HepG2 (cell line): ENCODE results near the gene CLCN2. TPM values are rescaled to one million over a fixed set of nuclear protein-coding genes. Genes with fewer than 3 reads are reported as not detected.
A peak's percentile ranks its signal among the peaks of the same experiment; 100 is the strongest.

ENCODE experiments used
- ATAC-seq: fragments of 200-7000 bp; cut with Tn5 transposase; 3 replicates; pipeline ENCODE4 v1.9.1; 2020; ENCODE audit warnings: mild to moderate bottlenecking, moderate library complexity
- BruUV-seq: library from RNA; stranded (reverse); fragments of 400-500 nt; replicated peaks from 2 replicates; lab custom pipeline; 2021; lab: Mats Ljungman, UMichigan
- CTCF ChIA-PET: fragments of 300-600 bp; formaldehyde crosslinking; extraction: SDS; loops from one replicate; lab custom pipeline; 2021; ENCODE audit warnings: low total read pairs, inconsistent platforms, low intra/inter-chr PET ratio; lab: Yijun Ruan, JAX
- POLR2A ChIA-PET: fragments of 350-600 bp; sonication (Branson Sonifier 250); formaldehyde crosslinking; loops from one replicate; lab custom pipeline; 2020; ENCODE audit warnings: antibody characterized with exemption, inconsistent platforms; lab: Yijun Ruan, JAX
- DNase-seq: peaks from one replicate; pipeline ENCODE4 v3.0.0-alpha.2; 2015; ENCODE audit warnings: low spot score
- FAIRE-seq: peaks from 3 replicates; lab custom pipeline; 2011; peaks lifted over from hg19 to GRCh38; lab: Jason Lieb, UNC
- H2AFZ ChIP-seq: one replicate; pipeline ENCODE4 v1.6.1; 2011; ENCODE audit warnings: low read length, inconsistent platforms
- H3K27ac ChIP-seq: fragments of 300-600 bp; 3 replicates; pipeline ENCODE4 v1.8.0; 2011; ENCODE audit warnings: mixed run types, mild to moderate bottlenecking, mixed read lengths, low read length, inconsistent platforms; ENCODE audit not compliant: insufficient read depth; ENCODE audit errors: extremely low read length
- H3K27me3 ChIP-seq, 2 experiments: fragments of 200-600 bp in 1 of 2; 2 replicates in 1 of 2; 3 replicates in 1 of 2; pipeline versions ENCODE4 v1.6.0 to v1.8.0; 2011; ENCODE audit warnings: low read length in 2 of 2, mild to moderate bottlenecking in 2 of 2, moderate library complexity in 2 of 2, inconsistent platforms in 1 of 2; ENCODE audit not compliant: insufficient read depth in 2 of 2, control insufficient read depth in 1 of 2
- H3K36me3 ChIP-seq, 2 experiments: fragments of 200-600 bp in 1 of 2; replicated peaks in 1 of 2; 2 replicates in 1 of 2; 3 replicates in 1 of 2; pipeline versions ENCODE4 v1.5.1 to v1.8.0; 2011; ENCODE audit warnings: low read length in 2 of 2, inconsistent platforms in 1 of 2; ENCODE audit not compliant: insufficient read depth in 2 of 2, control insufficient read depth in 1 of 2
- H3K4me1 ChIP-seq: 2 replicates; pipeline ENCODE4 v1.5.1; 2012; ENCODE audit warnings: low read length, inconsistent platforms; ENCODE audit not compliant: insufficient read depth
- H3K4me2 ChIP-seq: 2 replicates; pipeline ENCODE4 v1.6.0; 2011; ENCODE audit warnings: low read depth, low read length, inconsistent platforms
- H3K4me3 ChIP-seq, 3 experiments: fragments of 200-600 bp in 1 of 3; sonication (generic), shearing (Covaris generic) in 1 of 3; replicated peaks in 1 of 3; 2 replicates each; pipeline ENCODE4 v1.5.1; 2011 to 2016; ENCODE audit warnings: low read length in 3 of 3, inconsistent platforms in 2 of 3, low read depth in 2 of 3, mild to moderate bottlenecking in 2 of 3, control low read depth in 1 of 3, mixed read lengths in 1 of 3; ENCODE audit not compliant: insufficient read depth in 1 of 3
- H3K79me2 ChIP-seq: one replicate; pipeline ENCODE4 v1.6.1; 2011; ENCODE audit warnings: low read length, inconsistent platforms; ENCODE audit not compliant: insufficient read depth
- H3K9ac ChIP-seq: 2 replicates; pipeline ENCODE4 v1.6.0; 2011; ENCODE audit warnings: mild to moderate bottlenecking, low read depth, low read length, inconsistent platforms; ENCODE audit not compliant: insufficient read depth
- H3K9me3 ChIP-seq: 2 replicates; pipeline ENCODE4 v1.5.1; 2012; ENCODE audit warnings: mild to moderate bottlenecking, low read length
- H4K20me1 ChIP-seq: 2 replicates; pipeline ENCODE4 v1.6.0; 2011; ENCODE audit warnings: inconsistent platforms, mild to moderate bottlenecking, low read length, moderate library complexity; ENCODE audit not compliant: insufficient read depth
- BORCS8-MEF2B ChIP-seq: sonication (generic); formaldehyde crosslinking; IDR thresholded peaks from 2 replicates; pipeline ENCODE4 v1.8.0; 2022; ENCODE audit warnings: mild to moderate bottlenecking, missing genetic modification reagents
- DNMT1 ChIP-seq: sonication (generic); formaldehyde crosslinking; IDR thresholded peaks from 2 replicates; pipeline ENCODE4 v1.5.1; 2020; ENCODE audit warnings: mild to moderate bottlenecking, missing genetic modification reagents
- GATA4 ChIP-seq: sonication (generic); IDR thresholded peaks from 2 replicates; pipeline ENCODE4 v1.6.1; 2016; ENCODE audit warnings: antibody characterized with exemption, low read depth, borderline replicate concordance
- GRHL1 ChIP-seq: sonication (generic); formaldehyde crosslinking; conservative IDR thresholded peaks from 2 replicates; pipeline ENCODE4 v1.8.0; 2022; ENCODE audit warnings: missing genetic modification reagents
- NFE2 ChIP-seq: sonication (generic); formaldehyde crosslinking; IDR thresholded peaks from 2 replicates; pipeline ENCODE4 v1.4.0; 2020; ENCODE audit warnings: missing genetic modification reagents
- NR0B2 ChIP-seq: sonication (generic); formaldehyde crosslinking; IDR thresholded peaks from 2 replicates; pipeline ENCODE4 v1.4.0; 2020; ENCODE audit warnings: mild to moderate bottlenecking, missing genetic modification reagents
- RBFOX2 ChIP-seq: fragments of 200-400 bp; formaldehyde crosslinking; IDR thresholded peaks from 2 replicates; pipeline ENCODE4 v1.6.1; 2017; ENCODE audit warnings: low read depth, mild to moderate bottlenecking, low read length
- REPIN1 ChIP-seq: sonication (generic); formaldehyde crosslinking; IDR thresholded peaks from 2 replicates; pipeline ENCODE4 v1.8.0; 2022; ENCODE audit warnings: missing genetic modification reagents, low read depth, mild to moderate bottlenecking, borderline replicate concordance
- ZMYM4 ChIP-seq: sonication (generic); formaldehyde crosslinking; IDR thresholded peaks from 2 replicates; pipeline ENCODE4 v1.8.1; 2023; ENCODE audit warnings: mild to moderate bottlenecking, missing genetic modification reagents
- ZNF10 ChIP-seq: sonication (generic); formaldehyde crosslinking; IDR thresholded peaks from 2 replicates; pipeline ENCODE4 v1.4.0; 2020; ENCODE audit warnings: mild to moderate bottlenecking, low read depth, missing genetic modification reagents, borderline replicate concordance
- ZNF468 ChIP-seq: sonication (generic); formaldehyde crosslinking; IDR thresholded peaks from 2 replicates; pipeline ENCODE4 v1.8.0; 2022; ENCODE audit warnings: mild to moderate bottlenecking, moderate library complexity, missing genetic modification reagents
- WGBS: methylation state at CpG from one replicate; pipeline ENCODE4 v1.1.6; 2017; ENCODE audit warnings: low lambda C conversion rate; 5-methylcytosine and 5-hydroxymethylcytosine counted together
- in situ Hi-C: cut with HindIII; loops from 2 replicates; pipeline ENCODE4 v1.10.0; 2017; ENCODE audit warnings: low pct_unique_long_range_greater_than_20kb; ENCODE audit not compliant: extremely low pct_ligation_motif_present
- intact Hi-C: fragments of 100-400 bp; cut with micrococcal nuclease; formaldehyde crosslinking; loops from one replicate; pipeline ENCODE4 v1.10.0; 2022; ENCODE audit not compliant: unreplicated experiment
- polyA plus RNA-seq, 8 experiments: library from polyadenylated mRNA; depleted of rRNA in 3 of 8; stranded (reverse) in 7 of 8; unstranded in 1 of 8; fragments of >200 nt; fragmentation: Illumina TruSeq in 4 of 8; extraction: Trizol in 4 of 8; gene quantifications; 2 replicates each; pipeline versions ENCODE4 v1.2.1 to v1.2.3, GENCODE V29; 2011 to 2016; ENCODE audit warnings: low read depth in 4 of 8, missing spikeins in 1 of 8, mixed read lengths in 1 of 8; ENCODE audit not compliant: insufficient read depth in 1 of 8
- total RNA-seq, 5 experiments: library from RNA; depleted of rRNA; stranded (reverse); fragments of >200 nt; fragmentation: Illumina TruSeq; extraction: Trizol; gene quantifications; 2 replicates each; pipeline ENCODE4 v1.2.3, GENCODE V29; 2016; ENCODE audit warnings: low read depth in 1 of 5
- TF ChIP-seq, protein P1 (sequence below): sonication (generic); formaldehyde crosslinking; IDR thresholded peaks from 2 replicates; pipeline ENCODE4 v1.4.0; 2020; ENCODE audit warnings: missing genetic modification reagents
- TF ChIP-seq, protein P2 (sequence below): sonication (generic); formaldehyde crosslinking; IDR thresholded peaks from 2 replicates; pipeline ENCODE4 v1.4.0; 2020; ENCODE audit warnings: missing genetic modification reagents, mild to moderate bottlenecking, borderline replicate concordance

Gene CLCN2
- total and polyA plus RNA-seq, 2 of the 13 experiments (the other 11 are each of a cell fraction or from before 2014, with no cell fraction given), result 11.4 to 13.5 TPM

DNA sequence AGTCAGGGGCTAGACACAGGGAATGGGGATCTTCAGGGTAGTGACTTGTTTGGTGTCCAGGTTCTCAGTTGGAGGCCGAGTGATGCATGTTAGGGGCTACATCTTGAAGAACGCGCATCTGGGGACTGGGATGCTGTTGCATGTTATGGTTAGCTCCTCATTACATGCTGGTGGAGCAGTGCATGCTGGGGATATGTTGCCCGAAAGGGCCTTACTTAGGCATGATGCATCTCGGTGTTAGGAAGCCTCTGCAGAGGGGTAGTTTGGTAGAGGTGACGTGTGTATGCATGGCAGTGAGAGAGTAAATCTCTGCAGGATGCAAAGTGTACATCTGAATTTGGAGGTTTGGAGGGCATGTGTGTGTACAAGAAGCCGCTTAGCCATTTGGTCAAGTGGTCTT lies 44.6 kb downstream of the CLCN2 start:
- no TSS peak for BruUV-seq
- WGBS, result 88% methylated on average over 6 of the region's 7 CpGs
- TF ChIP-seq, protein P1, sequence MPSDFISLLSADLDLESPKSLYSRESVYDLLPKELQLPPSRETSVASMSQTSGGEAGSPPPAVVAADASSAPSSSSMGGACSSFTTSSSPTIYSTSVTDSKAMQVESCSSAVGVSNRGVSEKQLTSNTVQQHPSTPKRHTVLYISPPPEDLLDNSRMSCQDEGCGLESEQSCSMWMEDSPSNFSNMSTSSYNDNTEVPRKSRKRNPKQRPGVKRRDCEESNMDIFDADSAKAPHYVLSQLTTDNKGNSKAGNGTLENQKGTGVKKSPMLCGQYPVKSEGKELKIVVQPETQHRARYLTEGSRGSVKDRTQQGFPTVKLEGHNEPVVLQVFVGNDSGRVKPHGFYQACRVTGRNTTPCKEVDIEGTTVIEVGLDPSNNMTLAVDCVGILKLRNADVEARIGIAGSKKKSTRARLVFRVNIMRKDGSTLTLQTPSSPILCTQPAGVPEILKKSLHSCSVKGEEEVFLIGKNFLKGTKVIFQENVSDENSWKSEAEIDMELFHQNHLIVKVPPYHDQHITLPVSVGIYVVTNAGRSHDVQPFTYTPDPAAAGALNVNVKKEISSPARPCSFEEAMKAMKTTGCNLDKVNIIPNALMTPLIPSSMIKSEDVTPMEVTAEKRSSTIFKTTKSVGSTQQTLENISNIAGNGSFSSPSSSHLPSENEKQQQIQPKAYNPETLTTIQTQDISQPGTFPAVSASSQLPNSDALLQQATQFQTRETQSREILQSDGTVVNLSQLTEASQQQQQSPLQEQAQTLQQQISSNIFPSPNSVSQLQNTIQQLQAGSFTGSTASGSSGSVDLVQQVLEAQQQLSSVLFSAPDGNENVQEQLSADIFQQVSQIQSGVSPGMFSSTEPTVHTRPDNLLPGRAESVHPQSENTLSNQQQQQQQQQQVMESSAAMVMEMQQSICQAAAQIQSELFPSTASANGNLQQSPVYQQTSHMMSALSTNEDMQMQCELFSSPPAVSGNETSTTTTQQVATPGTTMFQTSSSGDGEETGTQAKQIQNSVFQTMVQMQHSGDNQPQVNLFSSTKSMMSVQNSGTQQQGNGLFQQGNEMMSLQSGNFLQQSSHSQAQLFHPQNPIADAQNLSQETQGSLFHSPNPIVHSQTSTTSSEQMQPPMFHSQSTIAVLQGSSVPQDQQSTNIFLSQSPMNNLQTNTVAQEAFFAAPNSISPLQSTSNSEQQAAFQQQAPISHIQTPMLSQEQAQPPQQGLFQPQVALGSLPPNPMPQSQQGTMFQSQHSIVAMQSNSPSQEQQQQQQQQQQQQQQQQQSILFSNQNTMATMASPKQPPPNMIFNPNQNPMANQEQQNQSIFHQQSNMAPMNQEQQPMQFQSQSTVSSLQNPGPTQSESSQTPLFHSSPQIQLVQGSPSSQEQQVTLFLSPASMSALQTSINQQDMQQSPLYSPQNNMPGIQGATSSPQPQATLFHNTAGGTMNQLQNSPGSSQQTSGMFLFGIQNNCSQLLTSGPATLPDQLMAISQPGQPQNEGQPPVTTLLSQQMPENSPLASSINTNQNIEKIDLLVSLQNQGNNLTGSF (CRISPR knock-in tag), result no peak
- TF ChIP-seq RBFOX2, result peak; percentile 36; the same call in 1 of the 2 replicates
- no peak for TF ChIP-seq GATA4
- TF ChIP-seq NR0B2 (CRISPR knock-in tag), result no peak
- no peak for TF ChIP-seq NFE2 (CRISPR knock-in tag)
- no peak for TF ChIP-seq BORCS8-MEF2B
- TF ChIP-seq GRHL1 (CRISPR knock-in tag), result no peak
- TF ChIP-seq ZMYM4 (CRISPR knock-in tag), result no peak
- TF ChIP-seq DNMT1 (CRISPR knock-in tag), result no peak
- TF ChIP-seq ZNF10, result no peak
- no peak for TF ChIP-seq ZNF468 (CRISPR knock-in tag)
- TF ChIP-seq, protein P2, sequence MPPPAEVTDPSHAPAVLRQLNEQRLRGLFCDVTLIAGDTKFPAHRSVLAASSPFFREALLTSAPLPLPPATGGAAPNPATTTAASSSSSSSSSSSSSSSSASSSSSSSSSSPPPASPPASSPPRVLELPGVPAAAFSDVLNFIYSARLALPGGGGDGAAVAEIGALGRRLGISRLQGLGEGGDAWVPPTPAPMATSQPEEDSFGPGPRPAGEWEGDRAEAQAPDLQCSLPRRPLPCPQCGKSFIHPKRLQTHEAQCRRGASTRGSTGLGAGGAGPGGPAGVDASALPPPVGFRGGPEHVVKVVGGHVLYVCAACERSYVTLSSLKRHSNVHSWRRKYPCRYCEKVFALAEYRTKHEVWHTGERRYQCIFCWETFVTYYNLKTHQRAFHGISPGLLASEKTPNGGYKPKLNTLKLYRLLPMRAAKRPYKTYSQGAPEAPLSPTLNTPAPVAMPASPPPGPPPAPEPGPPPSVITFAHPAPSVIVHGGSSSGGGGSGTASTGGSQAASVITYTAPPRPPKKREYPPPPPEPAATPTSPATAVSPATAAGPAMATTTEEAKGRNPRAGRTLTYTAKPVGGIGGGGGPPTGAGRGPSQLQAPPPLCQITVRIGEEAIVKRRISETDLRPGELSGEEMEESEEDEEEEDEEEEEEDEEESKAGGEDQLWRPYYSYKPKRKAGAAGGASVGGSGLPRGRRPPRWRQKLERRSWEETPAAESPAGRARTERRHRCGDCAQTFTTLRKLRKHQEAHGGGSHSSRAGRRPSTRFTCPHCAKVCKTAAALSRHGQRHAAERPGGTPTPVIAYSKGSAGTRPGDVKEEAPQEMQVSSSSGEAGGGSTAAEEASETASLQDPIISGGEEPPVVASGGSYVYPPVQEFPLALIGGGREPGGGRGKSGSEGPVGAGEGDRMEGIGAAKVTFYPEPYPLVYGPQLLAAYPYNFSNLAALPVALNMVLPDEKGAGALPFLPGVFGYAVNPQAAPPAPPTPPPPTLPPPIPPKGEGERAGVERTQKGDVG (CRISPR knock-in tag), result no peak
- TF ChIP-seq REPIN1 (CRISPR knock-in tag), result no peak

More for the DNA sequence above, 44.6 kb downstream of the CLCN2 start:
- CTCF ChIA-PET, result no interaction called here
- ATAC-seq (no peak), FAIRE-seq (no peak), DNase-seq (no peak)
- Histone ChIP-seq H3K9ac (peak overlapping the region; percentile 98; the same call in 1 of the 2 replicates), H3K27me3 (no peaks in the 10 kb centered on the region; a peak in 1 of 5 replicates), H3K79me2 (peaks cover 56% of the 10 kb centered on the region), H3K9me3 (no peaks in the 10 kb centered on the region), H3K4me3 (peak overlapping the region; percentile 68 to 93 (median 86)), H3K4me2 (peak overlapping the region; percentile 94), H2AFZ (no peak overlapping the region), H3K27ac (peak overlapping the region; percentile 91), H4K20me1 (peaks cover 38% of the 10 kb centered on the region), H3K4me1 (peaks cover 44% of the 10 kb centered on the region), H3K36me3 (peaks cover 23 to 51% of the 10 kb centered on the region in 2 experiments)
- POLR2A ChIA-PET, result interaction anchor here (1.5 kb wide), 1 partner anchor 17 kb away, joined by 3 read pairs; no protein-coding TSS in a partner anchor
- in situ Hi-C loops, result no loop called here
- intact Hi-C loops, result no loop called here
